WTC11 (cell line): Measurements from ENCODE around the gene MAGI2. TPM values are rescaled to one million over a fixed set of nuclear protein-coding genes. Genes with fewer than 3 reads are reported as not detected.

Source experiments
- ATAC-seq: fragments of 200-7000 bp; cut with Tn5 transposase; 2 replicates; pipeline ENCODE4 v1.10.0; 2021; ENCODE audit warnings: mild to moderate bottlenecking, moderate library complexity
- CTCF ChIA-PET: fragments of 300-600 bp; sonication (Branson Sonifier 250); formaldehyde crosslinking; loops from one replicate; lab custom pipeline; 2021; ENCODE audit warnings: antibody characterized with exemption; lab: Charles Lee
- POLR2A ChIA-PET: fragments of 350-600 bp; sonication (Branson Sonifier 250); formaldehyde crosslinking; loops from one replicate; lab custom pipeline; 2021; ENCODE audit warnings: antibody characterized with exemption; lab: Charles Lee
- DNase-seq: peaks from one replicate; pipeline ENCODE4 v3.0.0; 2021; ENCODE audit warnings: low spot score
- H3K27ac Mint-ChIP-seq: 2 replicates; pipeline ENCODE4 v1.8.0; 2021; ENCODE audit warnings: mixed read lengths
- H3K27me3 Mint-ChIP-seq: 2 replicates; pipeline ENCODE4 v1.8.0; 2021; ENCODE audit warnings: low read depth, mild to moderate bottlenecking, moderate library complexity, mixed read lengths
- H3K36me3 Mint-ChIP-seq: 2 replicates; pipeline ENCODE4 v1.8.0; 2021; ENCODE audit warnings: mixed read lengths
- H3K4me1 Mint-ChIP-seq: 2 replicates; pipeline ENCODE4 v1.8.0; 2022; ENCODE audit warnings: mixed read lengths
- H3K4me3 Mint-ChIP-seq: 2 replicates; pipeline ENCODE4 v1.8.0; 2021; ENCODE audit warnings: mild to moderate bottlenecking, moderate library complexity, mixed read lengths
- H3K9me3 Mint-ChIP-seq: 2 replicates; pipeline ENCODE4 v1.8.0; 2021; ENCODE audit warnings: mixed read lengths
- CREB1 ChIP-seq: sonication (generic); formaldehyde crosslinking; IDR thresholded peaks from 2 replicates; pipeline ENCODE4 v1.8.0; 2023; ENCODE audit warnings: mild to moderate bottlenecking, missing genetic modification reagents
- GRHL2 ChIP-seq: fragments of 250-450 bp; sonication (Bioruptor Pico); IDR thresholded peaks from 2 replicates; pipeline ENCODE4 v1.8.0; 2022; ENCODE audit warnings: mild to moderate bottlenecking, moderate library complexity; ENCODE audit not compliant: insufficient replicate concordance, severe bottlenecking
- GTF2I ChIP-seq: fragments of 250-450 bp; sonication (Bioruptor Pico); conservative IDR thresholded peaks from 2 replicates; pipeline ENCODE4 v1.4.0; 2021; ENCODE audit warnings: mild to moderate bottlenecking
- JAZF1 ChIP-seq: fragments of 250-450 bp; sonication (Bioruptor Pico); IDR thresholded peaks from 2 replicates; pipeline ENCODE4 v1.9.0; 2021; ENCODE audit warnings: moderate library complexity, mild to moderate bottlenecking, inconsistent platforms
- MXD4 ChIP-seq: fragments of 250-450 bp; sonication (Bioruptor Pico); IDR thresholded peaks from 2 replicates; pipeline ENCODE4 v1.8.0; 2021; ENCODE audit warnings: mild to moderate bottlenecking, moderate library complexity, borderline replicate concordance
- NFYB ChIP-seq: sonication (generic); formaldehyde crosslinking; conservative IDR thresholded peaks from 2 replicates; pipeline ENCODE4 v1.8.0; 2022; ENCODE audit warnings: low read depth, missing genetic modification reagents
- NR3C1 ChIP-seq: sonication (generic); formaldehyde crosslinking; conservative IDR thresholded peaks from 2 replicates; pipeline ENCODE4 v1.8.1; 2023; ENCODE audit warnings: low read depth, mild to moderate bottlenecking, missing genetic modification reagents
- TCF7 ChIP-seq: sonication (generic); formaldehyde crosslinking; IDR thresholded peaks from 2 replicates; pipeline ENCODE4 v1.8.0; 2022; ENCODE audit warnings: mild to moderate bottlenecking, low read depth, missing genetic modification reagents, moderate library complexity
- total RNA-seq: library from RNA; stranded (reverse); gene quantifications from 3 replicates; pipeline ENCODE4 v1.2.3, GENCODE V29; 2021
- TF ChIP-seq, protein P1 (sequence below): fragments of 250-450 bp; sonication (Bioruptor Pico); conservative IDR thresholded peaks from 2 replicates; pipeline ENCODE4 v1.9.0; 2021; ENCODE audit warnings: mild to moderate bottlenecking
- TF ChIP-seq, protein P2 (sequence below): sonication (generic); formaldehyde crosslinking; IDR thresholded peaks from 2 replicates; pipeline ENCODE4 v1.8.1; 2023; ENCODE audit warnings: mild to moderate bottlenecking, missing genetic modification reagents, borderline replicate concordance
- TF ChIP-seq, protein P3 (sequence below): fragments of 200-600 bp; IDR thresholded peaks from 2 replicates; pipeline ENCODE4 v1.8.0; 2022; ENCODE audit warnings: antibody characterized with exemption
- TF ChIP-seq, protein P4 (sequence below): fragments of 250-450 bp; sonication (Bioruptor Pico); IDR thresholded peaks from 2 replicates; pipeline ENCODE4 v1.8.0; 2021; ENCODE audit warnings: mild to moderate bottlenecking
- TF ChIP-seq, protein P5 (sequence below): sonication (generic); formaldehyde crosslinking; IDR thresholded peaks from 2 replicates; pipeline ENCODE4 v1.8.0; 2022; ENCODE audit warnings: missing genetic modification reagents
- TF ChIP-seq, protein P6 (sequence below): sonication (generic); formaldehyde crosslinking; IDR thresholded peaks from 2 replicates; pipeline ENCODE4 v1.8.0; 2022; ENCODE audit warnings: mild to moderate bottlenecking, missing genetic modification reagents
- TF ChIP-seq, protein P7 (sequence below): fragments of 250-450 bp; sonication (Bioruptor Pico); IDR thresholded peaks from 2 replicates; pipeline ENCODE4 v1.9.0; 2021; ENCODE audit warnings: mild to moderate bottlenecking, borderline replicate concordance
- TF ChIP-seq, protein P8 (sequence below): fragments of 250-450 bp; sonication (Bioruptor Pico); IDR thresholded peaks from 2 replicates; pipeline ENCODE4 v1.9.0; 2021; ENCODE audit warnings: moderate library complexity, mild to moderate bottlenecking, inconsistent platforms, borderline replicate concordance
- TF ChIP-seq, protein P9 (sequence below): sonication (generic); formaldehyde crosslinking; IDR thresholded peaks from 2 replicates; pipeline ENCODE4 v1.8.1; 2022; ENCODE audit warnings: mild to moderate bottlenecking, missing genetic modification reagents, moderate library complexity, borderline replicate concordance

The MAGI2 gene
- total RNA-seq, 1 experiment from 2014 or later = 26.6 TPM

DNA sequence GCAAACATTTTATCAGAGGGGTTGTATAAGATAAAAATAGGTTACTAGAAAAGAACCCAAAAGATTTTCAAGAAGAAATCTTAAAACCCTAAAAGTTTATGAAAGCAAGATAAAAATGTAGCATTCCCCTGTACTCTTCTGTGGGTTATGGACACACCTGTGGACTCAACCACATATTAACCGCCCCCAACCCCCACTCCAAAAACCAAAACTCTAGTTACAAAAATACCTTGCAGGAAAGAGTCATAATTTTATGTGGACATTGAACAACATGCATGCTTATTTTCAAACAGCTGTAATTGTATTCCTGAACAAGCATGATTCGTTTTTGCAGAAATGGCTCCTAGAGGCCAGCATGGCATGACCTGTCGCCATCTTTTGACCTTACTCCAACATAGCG lies 1188.0 kb downstream of the MAGI2 start:
- POLR2A ChIA-PET = no interaction called here
- H3K36me3 Mint-ChIP-seq = no peaks in the 10 kb centered on the region
- H3K9me3 Mint-ChIP-seq = peaks cover 14% of the 10 kb centered on the region
- TF ChIP-seq, protein P1, sequence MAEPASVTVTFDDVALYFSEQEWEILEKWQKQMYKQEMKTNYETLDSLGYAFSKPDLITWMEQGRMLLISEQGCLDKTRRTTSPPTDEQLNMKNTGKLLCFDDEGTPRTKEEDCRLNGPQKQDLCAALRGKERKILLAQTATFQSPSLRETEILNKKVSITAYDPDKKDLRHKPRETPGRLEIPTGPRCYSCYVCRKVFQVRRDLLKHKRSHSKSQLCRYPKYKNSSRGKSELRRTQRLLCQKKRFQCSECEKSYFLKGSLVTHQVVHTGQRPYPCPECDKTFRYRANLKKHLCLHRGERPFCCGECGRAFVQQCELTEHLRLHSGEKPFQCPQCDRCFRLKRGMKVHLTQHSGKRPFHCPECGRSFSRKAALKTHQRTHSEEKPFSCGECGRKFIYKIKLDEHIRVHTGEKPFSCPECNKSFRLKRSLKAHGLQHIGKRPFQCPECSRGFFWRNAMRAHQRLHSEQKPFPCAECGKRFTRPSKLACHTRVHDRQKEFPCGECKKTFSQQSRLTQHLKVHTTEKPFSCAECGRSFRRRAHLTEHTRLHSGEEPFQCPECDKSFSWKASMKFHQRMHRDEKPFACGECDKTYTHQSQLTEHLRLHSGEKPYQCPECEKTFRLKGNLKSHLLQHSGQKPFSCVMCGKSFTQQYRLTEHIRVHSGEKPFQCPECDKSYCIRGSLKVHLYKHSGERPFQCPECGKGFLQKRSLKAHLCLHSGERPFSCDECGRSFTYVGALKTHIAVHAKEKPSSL = no peak
- TF ChIP-seq TCF7 (CRISPR knock-in tag) (no peak), GTF2I (CRISPR knock-in tag) (no peak), NR3C1 (CRISPR knock-in tag) (no peak), JAZF1 (no peak), GRHL2 (no peak), NFYB (no peak), CREB1 (CRISPR knock-in tag) (no peak), MXD4 (CRISPR knock-in tag) (no peak)
- TF ChIP-seq, protein P2, sequence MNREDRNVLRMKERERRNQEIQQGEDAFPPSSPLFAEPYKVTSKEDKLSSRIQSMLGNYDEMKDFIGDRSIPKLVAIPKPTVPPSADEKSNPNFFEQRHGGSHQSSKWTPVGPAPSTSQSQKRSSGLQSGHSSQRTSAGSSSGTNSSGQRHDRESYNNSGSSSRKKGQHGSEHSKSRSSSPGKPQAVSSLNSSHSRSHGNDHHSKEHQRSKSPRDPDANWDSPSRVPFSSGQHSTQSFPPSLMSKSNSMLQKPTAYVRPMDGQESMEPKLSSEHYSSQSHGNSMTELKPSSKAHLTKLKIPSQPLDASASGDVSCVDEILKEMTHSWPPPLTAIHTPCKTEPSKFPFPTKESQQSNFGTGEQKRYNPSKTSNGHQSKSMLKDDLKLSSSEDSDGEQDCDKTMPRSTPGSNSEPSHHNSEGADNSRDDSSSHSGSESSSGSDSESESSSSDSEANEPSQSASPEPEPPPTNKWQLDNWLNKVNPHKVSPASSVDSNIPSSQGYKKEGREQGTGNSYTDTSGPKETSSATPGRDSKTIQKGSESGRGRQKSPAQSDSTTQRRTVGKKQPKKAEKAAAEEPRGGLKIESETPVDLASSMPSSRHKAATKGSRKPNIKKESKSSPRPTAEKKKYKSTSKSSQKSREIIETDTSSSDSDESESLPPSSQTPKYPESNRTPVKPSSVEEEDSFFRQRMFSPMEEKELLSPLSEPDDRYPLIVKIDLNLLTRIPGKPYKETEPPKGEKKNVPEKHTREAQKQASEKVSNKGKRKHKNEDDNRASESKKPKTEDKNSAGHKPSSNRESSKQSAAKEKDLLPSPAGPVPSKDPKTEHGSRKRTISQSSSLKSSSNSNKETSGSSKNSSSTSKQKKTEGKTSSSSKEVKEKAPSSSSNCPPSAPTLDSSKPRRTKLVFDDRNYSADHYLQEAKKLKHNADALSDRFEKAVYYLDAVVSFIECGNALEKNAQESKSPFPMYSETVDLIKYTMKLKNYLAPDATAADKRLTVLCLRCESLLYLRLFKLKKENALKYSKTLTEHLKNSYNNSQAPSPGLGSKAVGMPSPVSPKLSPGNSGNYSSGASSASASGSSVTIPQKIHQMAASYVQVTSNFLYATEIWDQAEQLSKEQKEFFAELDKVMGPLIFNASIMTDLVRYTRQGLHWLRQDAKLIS = no peak
- TF ChIP-seq, protein P3, sequence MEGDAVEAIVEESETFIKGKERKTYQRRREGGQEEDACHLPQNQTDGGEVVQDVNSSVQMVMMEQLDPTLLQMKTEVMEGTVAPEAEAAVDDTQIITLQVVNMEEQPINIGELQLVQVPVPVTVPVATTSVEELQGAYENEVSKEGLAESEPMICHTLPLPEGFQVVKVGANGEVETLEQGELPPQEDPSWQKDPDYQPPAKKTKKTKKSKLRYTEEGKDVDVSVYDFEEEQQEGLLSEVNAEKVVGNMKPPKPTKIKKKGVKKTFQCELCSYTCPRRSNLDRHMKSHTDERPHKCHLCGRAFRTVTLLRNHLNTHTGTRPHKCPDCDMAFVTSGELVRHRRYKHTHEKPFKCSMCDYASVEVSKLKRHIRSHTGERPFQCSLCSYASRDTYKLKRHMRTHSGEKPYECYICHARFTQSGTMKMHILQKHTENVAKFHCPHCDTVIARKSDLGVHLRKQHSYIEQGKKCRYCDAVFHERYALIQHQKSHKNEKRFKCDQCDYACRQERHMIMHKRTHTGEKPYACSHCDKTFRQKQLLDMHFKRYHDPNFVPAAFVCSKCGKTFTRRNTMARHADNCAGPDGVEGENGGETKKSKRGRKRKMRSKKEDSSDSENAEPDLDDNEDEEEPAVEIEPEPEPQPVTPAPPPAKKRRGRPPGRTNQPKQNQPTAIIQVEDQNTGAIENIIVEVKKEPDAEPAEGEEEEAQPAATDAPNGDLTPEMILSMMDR = no peak
- TF ChIP-seq, protein P4, sequence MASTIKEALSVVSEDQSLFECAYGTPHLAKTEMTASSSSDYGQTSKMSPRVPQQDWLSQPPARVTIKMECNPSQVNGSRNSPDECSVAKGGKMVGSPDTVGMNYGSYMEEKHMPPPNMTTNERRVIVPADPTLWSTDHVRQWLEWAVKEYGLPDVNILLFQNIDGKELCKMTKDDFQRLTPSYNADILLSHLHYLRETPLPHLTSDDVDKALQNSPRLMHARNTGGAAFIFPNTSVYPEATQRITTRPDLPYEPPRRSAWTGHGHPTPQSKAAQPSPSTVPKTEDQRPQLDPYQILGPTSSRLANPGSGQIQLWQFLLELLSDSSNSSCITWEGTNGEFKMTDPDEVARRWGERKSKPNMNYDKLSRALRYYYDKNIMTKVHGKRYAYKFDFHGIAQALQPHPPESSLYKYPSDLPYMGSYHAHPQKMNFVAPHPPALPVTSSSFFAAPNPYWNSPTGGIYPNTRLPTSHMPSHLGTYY (CRISPR knock-in tag) = no peak
- TF ChIP-seq, protein P5, sequence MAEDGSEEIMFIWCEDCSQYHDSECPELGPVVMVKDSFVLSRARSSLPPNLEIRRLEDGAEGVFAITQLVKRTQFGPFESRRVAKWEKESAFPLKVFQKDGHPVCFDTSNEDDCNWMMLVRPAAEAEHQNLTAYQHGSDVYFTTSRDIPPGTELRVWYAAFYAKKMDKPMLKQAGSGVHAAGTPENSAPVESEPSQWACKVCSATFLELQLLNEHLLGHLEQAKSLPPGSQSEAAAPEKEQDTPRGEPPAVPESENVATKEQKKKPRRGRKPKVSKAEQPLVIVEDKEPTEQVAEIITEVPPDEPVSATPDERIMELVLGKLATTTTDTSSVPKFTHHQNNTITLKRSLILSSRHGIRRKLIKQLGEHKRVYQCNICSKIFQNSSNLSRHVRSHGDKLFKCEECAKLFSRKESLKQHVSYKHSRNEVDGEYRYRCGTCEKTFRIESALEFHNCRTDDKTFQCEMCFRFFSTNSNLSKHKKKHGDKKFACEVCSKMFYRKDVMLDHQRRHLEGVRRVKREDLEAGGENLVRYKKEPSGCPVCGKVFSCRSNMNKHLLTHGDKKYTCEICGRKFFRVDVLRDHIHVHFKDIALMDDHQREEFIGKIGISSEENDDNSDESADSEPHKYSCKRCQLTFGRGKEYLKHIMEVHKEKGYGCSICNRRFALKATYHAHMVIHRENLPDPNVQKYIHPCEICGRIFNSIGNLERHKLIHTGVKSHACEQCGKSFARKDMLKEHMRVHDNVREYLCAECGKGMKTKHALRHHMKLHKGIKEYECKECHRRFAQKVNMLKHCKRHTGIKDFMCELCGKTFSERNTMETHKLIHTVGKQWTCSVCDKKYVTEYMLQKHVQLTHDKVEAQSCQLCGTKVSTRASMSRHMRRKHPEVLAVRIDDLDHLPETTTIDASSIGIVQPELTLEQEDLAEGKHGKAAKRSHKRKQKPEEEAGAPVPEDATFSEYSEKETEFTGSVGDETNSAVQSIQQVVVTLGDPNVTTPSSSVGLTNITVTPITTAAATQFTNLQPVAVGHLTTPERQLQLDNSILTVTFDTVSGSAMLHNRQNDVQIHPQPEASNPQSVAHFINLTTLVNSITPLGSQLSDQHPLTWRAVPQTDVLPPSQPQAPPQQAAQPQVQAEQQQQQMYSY (CRISPR knock-in tag) = no peak
- TF ChIP-seq, protein P6, sequence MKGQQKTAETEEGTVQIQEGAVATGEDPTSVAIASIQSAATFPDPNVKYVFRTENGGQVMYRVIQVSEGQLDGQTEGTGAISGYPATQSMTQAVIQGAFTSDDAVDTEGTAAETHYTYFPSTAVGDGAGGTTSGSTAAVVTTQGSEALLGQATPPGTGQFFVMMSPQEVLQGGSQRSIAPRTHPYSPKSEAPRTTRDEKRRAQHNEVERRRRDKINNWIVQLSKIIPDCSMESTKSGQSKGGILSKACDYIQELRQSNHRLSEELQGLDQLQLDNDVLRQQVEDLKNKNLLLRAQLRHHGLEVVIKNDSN = no peak
- TF ChIP-seq, protein P7, sequence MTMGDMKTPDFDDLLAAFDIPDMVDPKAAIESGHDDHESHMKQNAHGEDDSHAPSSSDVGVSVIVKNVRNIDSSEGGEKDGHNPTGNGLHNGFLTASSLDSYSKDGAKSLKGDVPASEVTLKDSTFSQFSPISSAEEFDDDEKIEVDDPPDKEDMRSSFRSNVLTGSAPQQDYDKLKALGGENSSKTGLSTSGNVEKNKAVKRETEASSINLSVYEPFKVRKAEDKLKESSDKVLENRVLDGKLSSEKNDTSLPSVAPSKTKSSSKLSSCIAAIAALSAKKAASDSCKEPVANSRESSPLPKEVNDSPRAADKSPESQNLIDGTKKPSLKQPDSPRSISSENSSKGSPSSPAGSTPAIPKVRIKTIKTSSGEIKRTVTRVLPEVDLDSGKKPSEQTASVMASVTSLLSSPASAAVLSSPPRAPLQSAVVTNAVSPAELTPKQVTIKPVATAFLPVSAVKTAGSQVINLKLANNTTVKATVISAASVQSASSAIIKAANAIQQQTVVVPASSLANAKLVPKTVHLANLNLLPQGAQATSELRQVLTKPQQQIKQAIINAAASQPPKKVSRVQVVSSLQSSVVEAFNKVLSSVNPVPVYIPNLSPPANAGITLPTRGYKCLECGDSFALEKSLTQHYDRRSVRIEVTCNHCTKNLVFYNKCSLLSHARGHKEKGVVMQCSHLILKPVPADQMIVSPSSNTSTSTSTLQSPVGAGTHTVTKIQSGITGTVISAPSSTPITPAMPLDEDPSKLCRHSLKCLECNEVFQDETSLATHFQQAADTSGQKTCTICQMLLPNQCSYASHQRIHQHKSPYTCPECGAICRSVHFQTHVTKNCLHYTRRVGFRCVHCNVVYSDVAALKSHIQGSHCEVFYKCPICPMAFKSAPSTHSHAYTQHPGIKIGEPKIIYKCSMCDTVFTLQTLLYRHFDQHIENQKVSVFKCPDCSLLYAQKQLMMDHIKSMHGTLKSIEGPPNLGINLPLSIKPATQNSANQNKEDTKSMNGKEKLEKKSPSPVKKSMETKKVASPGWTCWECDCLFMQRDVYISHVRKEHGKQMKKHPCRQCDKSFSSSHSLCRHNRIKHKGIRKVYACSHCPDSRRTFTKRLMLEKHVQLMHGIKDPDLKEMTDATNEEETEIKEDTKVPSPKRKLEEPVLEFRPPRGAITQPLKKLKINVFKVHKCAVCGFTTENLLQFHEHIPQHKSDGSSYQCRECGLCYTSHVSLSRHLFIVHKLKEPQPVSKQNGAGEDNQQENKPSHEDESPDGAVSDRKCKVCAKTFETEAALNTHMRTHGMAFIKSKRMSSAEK = no peak
- TF ChIP-seq, protein P8, sequence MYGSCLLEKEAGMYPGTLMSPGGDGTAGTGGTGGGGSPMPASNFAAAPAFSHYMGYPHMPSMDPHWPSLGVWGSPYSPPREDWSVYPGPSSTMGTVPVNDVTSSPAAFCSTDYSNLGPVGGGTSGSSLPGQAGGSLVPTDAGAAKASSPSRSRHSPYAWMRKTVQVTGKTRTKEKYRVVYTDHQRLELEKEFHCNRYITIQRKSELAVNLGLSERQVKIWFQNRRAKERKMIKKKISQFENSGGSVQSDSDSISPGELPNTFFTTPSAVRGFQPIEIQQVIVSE (CRISPR knock-in tag) = no peak
- TF ChIP-seq, protein P9, sequence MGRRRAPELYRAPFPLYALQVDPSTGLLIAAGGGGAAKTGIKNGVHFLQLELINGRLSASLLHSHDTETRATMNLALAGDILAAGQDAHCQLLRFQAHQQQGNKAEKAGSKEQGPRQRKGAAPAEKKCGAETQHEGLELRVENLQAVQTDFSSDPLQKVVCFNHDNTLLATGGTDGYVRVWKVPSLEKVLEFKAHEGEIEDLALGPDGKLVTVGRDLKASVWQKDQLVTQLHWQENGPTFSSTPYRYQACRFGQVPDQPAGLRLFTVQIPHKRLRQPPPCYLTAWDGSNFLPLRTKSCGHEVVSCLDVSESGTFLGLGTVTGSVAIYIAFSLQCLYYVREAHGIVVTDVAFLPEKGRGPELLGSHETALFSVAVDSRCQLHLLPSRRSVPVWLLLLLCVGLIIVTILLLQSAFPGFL (CRISPR knock-in tag) = no peak
- TF ChIP-seq, all 79 proteins: peak for 0
- no peak overlapping the region for H3K4me3 Mint-ChIP-seq
- H3K27me3 Mint-ChIP-seq = no peaks in the 10 kb centered on the region
- no peak for ATAC-seq
- DNase-seq = no peak
- CTCF ChIA-PET = no interaction called here
- no peak overlapping the region for H3K27ac Mint-ChIP-seq
- H3K4me1 Mint-ChIP-seq = peaks cover 23% of the 10 kb centered on the region
